Small intestine (tissue), 7 donors: Measurements from ENCODE around the gene BAZ2B. TPM values are rescaled to one million over a fixed set of nuclear protein-coding genes. Genes with fewer than 3 reads are reported as not detected.

Experiments
- DNase-seq, 2 donors: peaks; one replicate each; pipeline versions ENCODE4 v3.0.0 to v3.0.0-alpha.2; 2013
- FAIRE-seq: peaks from 2 replicates; lab custom pipeline; 2012; peaks lifted over from hg19 to GRCh38; lab: Jason Lieb, UNC
- H3K27ac ChIP-seq, 3 donors: one replicate each; pipeline ENCODE4 v1.5.1; 2013; ENCODE audit warnings: low read length in 2 of 3, mild to moderate bottlenecking in 2 of 3, control low read depth in 1 of 3, inconsistent platforms in 1 of 3, low read depth in 1 of 3, moderate library complexity in 1 of 3
- H3K27me3 ChIP-seq, 3 donors: one replicate each; pipeline ENCODE4 v1.6.1; 2013; ENCODE audit warnings: low read length in 3 of 3, inconsistent platforms in 1 of 3; ENCODE audit not compliant: control insufficient read depth in 3 of 3, insufficient read depth in 3 of 3
- H3K36me3 ChIP-seq, 3 donors: one replicate each; pipeline ENCODE4 v1.6.1; 2013; ENCODE audit warnings: low read length in 3 of 3, inconsistent platforms in 1 of 3, low read depth in 1 of 3, mild to moderate bottlenecking in 1 of 3, moderate library complexity in 1 of 3; ENCODE audit not compliant: control insufficient read depth in 3 of 3, insufficient read depth in 2 of 3
- H3K4me1 ChIP-seq, 3 donors: one replicate each; pipeline ENCODE4 v1.6.1; 2013; ENCODE audit warnings: low read length in 2 of 3, inconsistent platforms in 1 of 3, low read depth in 1 of 3, mild to moderate bottlenecking in 1 of 3, moderate library complexity in 1 of 3; ENCODE audit not compliant: control insufficient read depth in 3 of 3, insufficient read depth in 2 of 3
- H3K4me3 ChIP-seq, 3 donors: one replicate each; pipeline ENCODE4 v1.5.1; 2013; ENCODE audit warnings: low read length in 3 of 3, control low read depth in 1 of 3, inconsistent platforms in 1 of 3, low read depth in 1 of 3, mild to moderate bottlenecking in 1 of 3, moderate library complexity in 1 of 3
- H3K9me3 ChIP-seq, 2 donors: one replicate each; pipeline ENCODE4 v1.6.1; 2013; ENCODE audit warnings: low read depth in 1 of 2, low read length in 1 of 2; ENCODE audit not compliant: control insufficient read depth in 2 of 2, insufficient read depth in 1 of 2
- whole genome bisulfite sequencing, 3 donors: extraction: QIAGEN DNeasy Blood & Tissue Kit; methylation state at CpG; one replicate each; pipeline ENCODE4 v1.1.7; 2013; 5-methylcytosine and 5-hydroxymethylcytosine counted together
- polyA plus RNA-seq, 4 donors: library from polyadenylated mRNA; stranded (reverse) in 3 of 4; unstranded in 1 of 4; fragments of 200-250 nt in 3 of 4; fragments of 120-200 nt in 1 of 4; gene quantifications; one replicate each; pipeline versions ENCODE4 v1.2.1 to v1.2.3, GENCODE V29; 2013
- donor health status: healthy with polysubstance abuse.
- donor health status: control.
- donor health status: control.
- donor health status: Bipolar disorder and iron deficiency.
- donor health status: healthy.

The BAZ2B gene
- polyA plus RNA-seq, 4 donors: 12.2 to 53.2 (median 16.0) TPM

- H3K4me1 ChIP-seq: no peaks in the 10 kb centered on the region
- H3K36me3 ChIP-seq: peaks cover 0 to 11% (median 0%) of the 10 kb centered on the region in 3 donors
- H3K27ac ChIP-seq: no peak overlapping the region
- FAIRE-seq (peak; percentile 15), DNase-seq (no peak)
- peaks cover 0 to 4% of the 10 kb centered on the region in 2 donors for H3K9me3 ChIP-seq
- no peaks in the 10 kb centered on the region for H3K27me3 ChIP-seq
- no peak overlapping the region for H3K4me3 ChIP-seq
- 77 to 93% (median 85%) methylated on average over 2 of the region's 2 CpGs for WGBS, 3 donors
Observed at GRCh38 chr2:159561786-159562185, 54.6 kb downstream of the BAZ2B start.

- no peaks in the 10 kb centered on the region for H3K4me1 ChIP-seq
- peaks cover 0 to 4% of the 10 kb centered on the region in 2 donors for H3K9me3 ChIP-seq
- no peaks in the 10 kb centered on the region for H3K27me3 ChIP-seq
- no peak for FAIRE-seq
- no peak for DNase-seq
- H3K36me3 ChIP-seq: peaks cover 0 to 10% (median 0%) of the 10 kb centered on the region in 3 donors
- no peak overlapping the region for H3K27ac ChIP-seq
- H3K4me3 ChIP-seq: no peak overlapping the region
Observed at GRCh38 chr2:159561242-159561641, 55.1 kb downstream of the BAZ2B start.

- Histone ChIP-seq H3K27ac (no peak overlapping the region), H3K4me3 (no peak overlapping the region), H3K9me3 (peaks cover 0 to 4% of the 10 kb centered on the region in 2 donors), H3K4me1 (no peaks in the 10 kb centered on the region), H3K36me3 (peaks cover 0 to 3% (median 0%) of the 10 kb centered on the region in 3 donors), H3K27me3 (no peaks in the 10 kb centered on the region)
- 89 to 94% (median 92%) methylated on average over 4 of the region's 4 CpGs for WGBS, 3 donors
- DNase-seq (no peak), FAIRE-seq (no peak)
Observed at GRCh38 chr2:159559034-159559433, 57.3 kb downstream of the BAZ2B start.

- DNase-seq (no peak), FAIRE-seq (no peak)
- H3K4me1 ChIP-seq: no peaks in the 10 kb centered on the region
- no peak overlapping the region for H3K4me3 ChIP-seq
- H3K27ac ChIP-seq: no peak overlapping the region
- no peaks in the 10 kb centered on the region for H3K27me3 ChIP-seq
- H3K36me3 ChIP-seq: peaks cover 0 to 3% (median 0%) of the 10 kb centered on the region in 3 donors
- WGBS, 3 donors: 94 to 97% (median 95%) methylated on average over 4 of the region's 4 CpGs
- peaks cover 0 to 4% of the 10 kb centered on the region in 2 donors for H3K9me3 ChIP-seq
Observed at GRCh38 chr2:159558479-159558878, 57.9 kb downstream of the BAZ2B start.

- H3K4me3 ChIP-seq: no peak overlapping the region
- H3K9me3 ChIP-seq: peaks cover 0 to 4% of the 10 kb centered on the region in 2 donors
- H3K36me3 ChIP-seq: peaks cover 0 to 3% (median 0%) of the 10 kb centered on the region in 3 donors
- FAIRE-seq: no peak
- 62 to 73% (median 66%) methylated on average over 5 of the region's 5 CpGs for WGBS, 3 donors
- no peaks in the 10 kb centered on the region for H3K4me1 ChIP-seq
- H3K27ac ChIP-seq: no peak overlapping the region
- DNase-seq: peak; percentile 54 to 56
- H3K27me3 ChIP-seq: no peaks in the 10 kb centered on the region
Observed at GRCh38 chr2:159557437-159558034, 58.8 kb downstream of the BAZ2B start.

GRCh38 chr2:159555651-159556392 is 60.5 kb downstream of the BAZ2B start:
- FAIRE-seq (peak; percentile 5), DNase-seq (no peak)
- Histone ChIP-seq H3K4me1 (no peaks in the 10 kb centered on the region), H3K36me3 (peaks cover 0 to 3% (median 0%) of the 10 kb centered on the region in 3 donors), H3K4me3 (no peak overlapping the region), H3K27ac (no peak overlapping the region), H3K27me3 (no peaks in the 10 kb centered on the region), H3K9me3 (no peaks in the 10 kb centered on the region)
- 92 to 96% (median 94%) methylated on average over 4 of the region's 4 CpGs for WGBS, 3 donors

GRCh38 chr2:159553727-159554126 is 62.6 kb downstream of the BAZ2B start:
- peak in 1 of 2 donors; percentile 20 for DNase-seq
- Histone ChIP-seq H3K4me3 (no peak overlapping the region), H3K27me3 (no peaks in the 10 kb centered on the region), H3K36me3 (peaks cover 0 to 4% (median 0%) of the 10 kb centered on the region in 3 donors), H3K9me3 (no peaks in the 10 kb centered on the region), H3K4me1 (no peaks in the 10 kb centered on the region), H3K27ac (no peak overlapping the region)
- FAIRE-seq: no peak
- WGBS, 3 donors: 62 to 79% (median 73%) methylated on average over 1 of the region's 1 CpG

- no peak for FAIRE-seq
Observed at GRCh38 chr2:159551806-159552205, 64.5 kb downstream of the BAZ2B start.

More at GRCh38 chr2:159551806-159552205, 64.5 kb downstream of the BAZ2B start:
- WGBS, 3 donors: 83 to 97% (median 95%) methylated on average over 1 of the region's 1 CpG
- H3K36me3 ChIP-seq: peaks cover 0 to 6% (median 0%) of the 10 kb centered on the region in 3 donors
- no peak overlapping the region for H3K4me3 ChIP-seq
- H3K4me1 ChIP-seq: no peaks in the 10 kb centered on the region
- no peaks in the 10 kb centered on the region for H3K27me3 ChIP-seq
- DNase-seq: no peak
- H3K9me3 ChIP-seq: no peaks in the 10 kb centered on the region
- H3K27ac ChIP-seq: no peak overlapping the region
